Kidney tubule cell (primary cell): Measurements from ENCODE around the gene ATP9B.
"Not testable (repeated sequence)": the region's sequence is repeated elsewhere in the genome, so short reads cannot be mapped to it uniquely, and the experiment has no call there.

Experiments used
- DNase-seq: peaks from one replicate; pipeline ENCODE4 v3.0.0-alpha.2; 2018; ENCODE audit warnings: low spot score

ATP9B gene

GRCh38 chr18:79290876-79291275, 221.7 kb downstream of the ATP9B start:
- no peak for DNase-seq

DNA sequence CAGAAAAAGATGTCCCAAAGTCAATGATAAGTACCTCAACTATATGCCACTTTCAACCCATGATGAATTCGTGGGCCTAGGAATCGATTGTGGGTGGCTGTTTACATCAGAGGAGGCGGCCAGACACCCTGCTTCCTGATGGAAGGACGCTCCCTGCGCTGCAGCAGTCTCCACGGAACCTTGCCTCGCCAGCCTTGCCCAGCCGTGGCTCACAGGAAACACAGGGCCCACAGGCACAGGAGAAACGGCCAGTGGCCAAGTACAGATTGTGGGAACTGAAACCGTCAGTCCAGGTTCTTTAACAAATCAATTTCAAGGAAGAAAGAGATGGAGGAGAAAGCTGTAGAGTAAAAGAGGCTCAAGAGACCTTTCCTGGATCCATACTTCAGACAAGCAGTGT, 225.0 kb downstream of the ATP9B start:
- DNase-seq = no peak

GRCh38 chr18:79299272-79299671, 230.1 kb downstream of the ATP9B start:
- DNase-seq = no peak

DNA sequence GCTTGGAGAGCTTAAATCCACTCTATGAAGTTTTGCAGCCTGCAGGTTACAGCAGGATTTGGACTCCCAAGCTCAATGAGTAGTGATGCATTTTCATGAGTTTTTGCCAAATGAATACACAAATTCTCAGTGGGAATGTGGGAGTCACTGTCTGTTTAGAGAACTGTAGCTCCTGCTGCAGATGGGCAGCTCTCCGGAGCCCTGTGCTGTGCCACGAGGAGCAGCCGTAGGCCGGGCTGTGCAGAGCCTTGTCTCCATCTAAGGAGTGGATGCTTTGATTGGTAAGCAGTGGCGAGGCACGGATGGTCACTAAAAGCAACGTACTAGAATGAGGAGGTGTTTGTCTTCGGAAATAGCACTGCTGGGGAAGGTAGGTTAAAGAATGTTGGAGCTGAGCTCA, 230.5 kb downstream of the ATP9B start:
- no peak for DNase-seq

- DNase-seq = no peak
Observed at GRCh38 chr18:79300413-79300812, 231.2 kb downstream of the ATP9B start.

- DNase-seq = no peak
Observed at GRCh38 chr18:79302120-79302519, 232.9 kb downstream of the ATP9B start.

DNA sequence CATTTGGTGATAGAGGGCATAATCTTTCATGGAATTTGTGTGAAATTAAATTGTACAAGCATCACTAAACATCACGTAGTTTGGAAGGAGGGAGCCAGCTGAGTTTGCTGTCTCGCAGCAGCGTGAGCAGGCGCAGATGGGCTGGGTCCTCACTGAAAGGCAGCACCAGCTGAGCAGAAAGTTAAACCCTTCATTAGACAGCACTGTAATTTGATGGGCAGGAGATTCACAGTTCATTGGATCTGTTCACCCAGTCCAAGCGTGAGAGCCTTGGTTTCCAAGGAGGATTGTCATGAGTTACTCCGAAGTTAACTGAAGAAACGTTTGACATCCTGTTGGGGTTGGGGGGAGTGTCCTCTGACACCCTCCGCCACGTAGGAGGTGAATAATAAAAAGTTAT, 236.7 kb downstream of the ATP9B start:
- no peak for DNase-seq

DNA sequence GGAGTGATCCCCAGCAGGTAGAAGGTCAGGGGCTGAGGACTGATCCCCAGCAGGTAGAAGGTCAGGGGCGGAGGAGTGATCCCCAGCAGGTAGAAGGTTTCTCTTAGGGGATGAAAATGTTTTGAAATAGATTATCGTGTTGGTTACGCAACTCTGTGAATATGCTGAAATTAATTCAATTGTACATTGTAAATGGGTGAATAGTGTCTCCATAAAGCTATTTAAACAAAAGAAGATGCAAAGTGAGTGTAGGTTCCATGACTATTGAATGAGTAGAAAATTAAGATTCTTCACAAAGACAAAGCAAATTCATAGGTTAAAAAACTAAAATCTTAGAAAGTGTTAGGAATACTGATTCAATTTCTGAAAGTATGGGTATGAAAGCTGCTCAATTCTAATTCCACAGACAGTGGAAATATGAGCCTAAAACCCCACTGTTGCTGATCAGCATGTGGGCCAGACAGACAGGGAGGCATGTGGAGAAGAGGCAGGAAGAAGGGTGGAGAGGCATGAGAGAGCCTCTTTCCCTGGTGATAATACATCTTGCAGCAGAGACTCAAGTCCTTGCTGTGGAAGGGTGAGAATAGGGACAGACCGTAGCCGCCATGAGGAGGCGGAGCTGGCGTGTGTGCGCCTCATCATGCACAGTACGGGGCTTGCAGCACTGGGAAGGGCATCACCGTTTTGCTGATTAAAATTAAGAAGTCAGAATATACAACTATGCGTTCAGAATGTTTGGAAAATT, 240.6 kb downstream of the ATP9B start:
- no peak for DNase-seq

- DNase-seq = no peak
Observed at GRCh38 chr18:79314838-79315388, 245.7 kb downstream of the ATP9B start.

GRCh38 chr18:79315596-79315995, 246.4 kb downstream of the ATP9B start:
- DNase-seq = no peak

DNA sequence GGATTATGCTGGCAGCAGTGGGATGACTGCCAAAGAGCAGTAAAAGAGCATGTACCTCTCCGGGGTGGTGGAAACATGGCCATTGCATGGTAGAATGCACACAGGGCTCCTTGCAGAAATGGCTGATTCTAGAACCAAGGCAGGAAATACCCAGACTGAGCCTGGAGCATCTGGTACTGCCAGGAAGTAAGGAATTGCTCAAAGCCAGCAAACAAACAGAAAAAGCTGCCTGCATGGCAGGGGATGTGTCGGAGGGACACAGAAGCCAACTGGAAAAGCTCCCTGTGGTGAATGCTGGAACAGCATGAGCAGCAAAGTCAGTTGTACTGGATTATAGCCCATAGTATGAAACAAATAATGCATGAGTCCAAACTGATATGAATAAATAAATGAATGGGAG, 248.5 kb downstream of the ATP9B start:
- peak; percentile 31 for DNase-seq

GRCh38 chr18:79318142-79318673, 249.0 kb downstream of the ATP9B start:
- no peak for DNase-seq

DNA sequence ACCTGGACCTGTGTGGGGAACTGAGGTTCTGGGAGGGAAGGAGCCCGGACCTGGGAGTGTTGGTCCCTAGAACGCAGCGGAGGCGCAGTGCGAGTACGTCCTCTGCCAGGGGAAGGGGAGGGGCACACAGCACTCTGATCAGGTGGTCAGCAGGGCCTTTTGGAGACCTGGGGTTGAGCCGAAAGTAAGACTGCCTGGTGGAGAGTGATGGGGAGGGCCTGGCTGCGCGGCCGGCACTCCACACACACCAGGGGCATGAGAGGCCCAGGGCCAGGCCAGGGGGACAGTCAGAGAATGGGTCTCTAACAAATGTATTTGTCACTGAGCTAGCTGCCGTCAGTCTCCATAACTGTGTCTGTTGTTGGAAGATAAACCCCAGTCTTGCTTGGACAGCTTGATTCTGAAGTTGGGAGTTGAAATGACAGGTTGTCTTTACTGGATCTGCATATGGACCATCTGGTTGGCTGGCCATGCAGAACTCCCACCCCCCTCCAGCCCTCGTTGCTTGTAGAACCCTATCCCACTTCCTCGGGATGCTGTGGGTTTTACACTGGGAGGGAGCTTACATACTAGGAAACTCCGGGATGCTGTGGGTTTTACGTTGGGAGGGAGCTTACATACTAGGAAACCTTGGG, 251.1 kb downstream of the ATP9B start:
- DNase-seq = no peak

- no peak for DNase-seq
Observed at GRCh38 chr18:79321625-79322405, 252.6 kb downstream of the ATP9B start.

DNA sequence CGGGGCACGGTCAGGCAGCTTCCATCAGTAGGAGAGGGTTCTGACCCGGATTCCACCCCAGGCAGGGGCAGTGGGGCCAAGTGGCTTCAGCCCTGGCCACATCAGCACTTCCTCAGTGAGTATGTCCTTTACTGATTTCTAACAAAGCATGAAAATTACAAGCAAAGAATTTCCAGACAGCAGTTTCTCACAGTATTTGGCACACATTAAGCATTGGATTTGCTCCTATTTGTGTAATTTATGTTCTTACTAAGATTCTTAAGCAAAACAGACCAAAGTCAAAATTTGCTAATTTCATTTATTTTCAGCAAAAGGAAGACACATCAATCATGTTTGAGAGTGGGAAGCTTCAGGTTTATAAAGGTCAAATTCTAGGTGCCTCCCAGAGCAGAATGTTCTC, 253.2 kb downstream of the ATP9B start:
- no peak for DNase-seq

GRCh38 chr18:79323471-79323870, 254.3 kb downstream of the ATP9B start:
- no peak for DNase-seq

- DNase-seq = peak; percentile 32
Observed at GRCh38 chr18:79326413-79327198, 257.4 kb downstream of the ATP9B start.

- no peak for DNase-seq
Observed at GRCh38 chr18:79327199-79327721, 258.1 kb downstream of the ATP9B start.

DNA sequence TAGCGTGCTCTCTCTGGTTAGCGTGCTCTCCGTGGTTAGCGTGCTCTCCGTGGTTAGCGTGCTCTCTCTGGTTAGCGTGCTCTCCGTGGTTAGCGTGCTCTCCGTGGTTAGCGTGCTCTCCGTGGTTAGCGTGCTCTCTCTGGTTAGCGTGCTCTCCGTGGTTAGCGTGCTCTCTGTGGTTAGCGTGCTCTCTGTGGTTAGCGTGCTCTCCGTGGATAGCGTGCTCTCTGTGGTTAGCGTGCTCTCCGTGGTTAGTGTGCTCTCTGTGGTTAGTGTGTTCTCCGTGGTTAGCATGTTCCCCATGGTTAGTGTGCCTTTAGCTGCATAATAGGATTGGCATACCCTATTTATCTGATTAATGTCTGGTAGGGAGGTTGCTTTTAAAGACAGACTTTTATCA, 258.7 kb downstream of the ATP9B start:
- DNase-seq = not testable (repeated sequence)

DNA sequence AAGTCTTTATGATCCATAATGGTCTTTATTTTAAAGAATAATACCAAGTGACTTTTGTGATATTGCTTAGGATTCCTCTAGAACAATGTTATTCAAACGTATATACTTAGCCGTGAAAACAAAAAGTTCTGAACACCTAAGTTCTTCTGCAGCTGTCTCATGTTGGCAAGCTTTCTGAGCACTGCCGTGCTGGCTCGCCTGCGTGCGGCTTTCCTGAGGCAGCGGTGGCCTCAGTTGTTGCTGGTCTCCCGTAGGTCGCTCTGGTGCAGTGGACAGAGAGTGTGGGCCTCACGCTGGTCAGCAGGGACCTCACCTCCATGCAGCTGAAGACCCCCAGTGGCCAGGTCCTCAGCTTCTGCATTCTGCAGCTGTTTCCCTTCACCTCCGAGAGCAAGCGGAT, 259.7 kb downstream of the ATP9B start:
- DNase-seq = no peak

- no peak for DNase-seq
Observed at GRCh38 chr18:79329786-79330185, 260.6 kb downstream of the ATP9B start.
